Peyer's patch (tissue), 4 donors: ENCODE measurements around the gene NET1.

Experiments used
- CTCF ChIP-seq, 6 experiments: fragments of 450-650 bp in 4 of 6; fragments of 200-600 bp in 2 of 6; sonication (generic) in 1 of 6; IDR thresholded peaks; one replicate each; pipeline ENCODE4 v1.5.1; 2017 to 2019; ENCODE audit warnings: antibody characterized with exemption in 6 of 6, mild to moderate bottlenecking in 3 of 6, moderate library complexity in 1 of 6
- POLR2A ChIP-seq, 2 donors: fragments of 450-650 bp; IDR thresholded peaks; one replicate each; pipeline ENCODE4 v1.5.1; 2017; ENCODE audit warnings: antibody characterized with exemption in 2 of 2, mild to moderate bottlenecking in 2 of 2, moderate library complexity in 2 of 2

- no peak for TF ChIP-seq CTCF (IDR thresholded peaks at IDR 0.05)
- TF ChIP-seq POLR2A (IDR thresholded peaks at IDR 0.05) = no peak
These were observed 5.4 kb upstream of the NET1 start for GRCh38 chr10:5406918-5407317.
